Breast epithelium (tissue), 4 donors: ENCODE measurements around the gene MTMR12. TPM values are rescaled to one million over a fixed set of nuclear protein-coding genes. Genes with fewer than 3 reads are reported as not detected.

ENCODE experiments used
- DNase-seq, 2 donors: peaks; one replicate each; pipeline ENCODE4 v3.0.0-alpha.2; 2019; ENCODE audit warnings: low spot score in 2 of 2
- H3K27ac ChIP-seq, 2 donors: fragments of 200-600 bp; sonication (generic) in 1 of 2; one replicate each; pipeline ENCODE4 v1.5.1; 2016 to 2019; ENCODE audit warnings: mild to moderate bottlenecking in 1 of 2
- H3K27me3 ChIP-seq, 2 donors: fragments of 200-600 bp; sonication (generic) in 1 of 2; one replicate each; pipeline versions ENCODE4 v1.5.1 to v1.6.0; 2017 to 2019; ENCODE audit warnings: control low read depth in 1 of 2, mild to moderate bottlenecking in 1 of 2
- H3K36me3 ChIP-seq: fragments of 200-600 bp; one replicate; pipeline ENCODE4 v1.5.1; 2019
- H3K4me1 ChIP-seq, 2 donors: fragments of 200-600 bp; sonication (generic); one replicate each; pipeline ENCODE4 v1.5.1; 2016 to 2019; ENCODE audit warnings: control low read depth in 1 of 2
- H3K4me3 ChIP-seq, 3 donors: fragments of 200-600 bp; sonication (generic); 1 replicate in 2 of 3; 2 replicates in 1 of 3; pipeline ENCODE4 v1.5.1; 2016 to 2019; ENCODE audit warnings: mild to moderate bottlenecking in 3 of 3, moderate library complexity in 2 of 3
- H3K9me3 ChIP-seq, 2 donors: fragments of 200-600 bp; sonication (generic) in 1 of 2; one replicate each; pipeline ENCODE4 v1.5.1; 2016 to 2019; ENCODE audit warnings: control low read depth in 1 of 2
- POLR2A ChIP-seq: fragments of 450-650 bp; IDR thresholded peaks from one replicate; pipeline ENCODE4 v1.6.1; 2016; ENCODE audit warnings: antibody characterized with exemption, mild to moderate bottlenecking, moderate library complexity
- POLR2AphosphoS5 ChIP-seq, 3 donors: sonication (generic); formaldehyde crosslinking; IDR thresholded peaks; one replicate each; pipeline ENCODE4 v1.6.1; 2017; ENCODE audit warnings: antibody characterized with exemption in 3 of 3
- intact Hi-C: fragments of 100-400 bp; cut with DNase I; formaldehyde crosslinking; loops from one replicate; pipeline ENCODE4 v1.15.1; 2023; ENCODE audit warnings: low total_unique reads
- total RNA-seq, 3 donors: library from RNA; depleted of rRNA; stranded (reverse); fragments of >200 nt; gene quantifications; one replicate each; pipeline ENCODE4 v1.1.0, GENCODE V29; 2016
- TF ChIP-seq, protein P1 (sequence below), 3 donors: fragments of 450-650 bp; IDR thresholded peaks; one replicate each; pipeline ENCODE4 v1.5.1; 2016 to 2017; ENCODE audit warnings: antibody characterized with exemption in 3 of 3, mild to moderate bottlenecking in 3 of 3, moderate library complexity in 3 of 3

Gene MTMR12
- total RNA-seq = 10 to 100 TPM; 40.0 to 61.3 (median 43.0) TPM

GRCh38 chr5:32312595-32313332 is at the start of gene MTMR12:
TSS of gene MTMR12 (minus strand) at chr5:32312939. CDS start at chr5:32312838, 101 bp downstream.
- no peaks in the 10 kb centered on the region for H3K9me3 ChIP-seq
- no peaks in the 10 kb centered on the region for H3K27me3 ChIP-seq
- intact Hi-C loops = loop anchor here (5.0 to 10.0 kb wide), 2 partner anchors 35 to 78 kb away; no protein-coding TSS in a partner anchor
- DNase-seq = peak; percentile 99
- peak within 1 kb of the TSS; percentile 97 to 99 for H3K27ac ChIP-seq
- no peaks in the 10 kb centered on the region for H3K36me3 ChIP-seq
- H3K4me3 ChIP-seq = peak within 1 kb of the TSS; percentile 69 to 100 (median 94)
- H3K4me1 ChIP-seq = peaks cover 5 to 7% of the 10 kb centered on the region in 2 donors
- TF ChIP-seq, protein P1, sequence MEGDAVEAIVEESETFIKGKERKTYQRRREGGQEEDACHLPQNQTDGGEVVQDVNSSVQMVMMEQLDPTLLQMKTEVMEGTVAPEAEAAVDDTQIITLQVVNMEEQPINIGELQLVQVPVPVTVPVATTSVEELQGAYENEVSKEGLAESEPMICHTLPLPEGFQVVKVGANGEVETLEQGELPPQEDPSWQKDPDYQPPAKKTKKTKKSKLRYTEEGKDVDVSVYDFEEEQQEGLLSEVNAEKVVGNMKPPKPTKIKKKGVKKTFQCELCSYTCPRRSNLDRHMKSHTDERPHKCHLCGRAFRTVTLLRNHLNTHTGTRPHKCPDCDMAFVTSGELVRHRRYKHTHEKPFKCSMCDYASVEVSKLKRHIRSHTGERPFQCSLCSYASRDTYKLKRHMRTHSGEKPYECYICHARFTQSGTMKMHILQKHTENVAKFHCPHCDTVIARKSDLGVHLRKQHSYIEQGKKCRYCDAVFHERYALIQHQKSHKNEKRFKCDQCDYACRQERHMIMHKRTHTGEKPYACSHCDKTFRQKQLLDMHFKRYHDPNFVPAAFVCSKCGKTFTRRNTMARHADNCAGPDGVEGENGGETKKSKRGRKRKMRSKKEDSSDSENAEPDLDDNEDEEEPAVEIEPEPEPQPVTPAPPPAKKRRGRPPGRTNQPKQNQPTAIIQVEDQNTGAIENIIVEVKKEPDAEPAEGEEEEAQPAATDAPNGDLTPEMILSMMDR (IDR thresholded peaks at IDR 0.05) = no peak
- peak in 2 of 3 donors; percentile 44 to 69 for TF ChIP-seq POLR2AphosphoS5 (IDR thresholded peaks at IDR 0.05)

DNA sequence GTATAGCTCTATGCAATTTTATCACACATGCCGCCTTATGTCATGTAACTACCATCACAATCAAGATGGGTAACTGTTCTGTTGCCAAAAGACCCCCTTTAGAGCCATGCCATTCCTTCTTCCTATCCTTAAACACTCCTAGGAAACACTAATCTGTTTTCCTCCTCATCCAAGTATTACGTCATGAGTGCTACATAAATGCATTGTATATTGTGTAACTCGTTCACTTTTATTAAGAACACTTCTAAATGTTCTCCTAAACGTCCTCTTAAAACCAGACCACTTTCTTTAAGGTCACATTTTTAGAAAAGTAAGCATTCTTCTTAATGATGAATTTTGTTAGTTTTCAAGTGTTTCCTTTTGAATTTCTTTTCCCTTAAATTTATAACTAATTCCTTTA is 49.8 kb upstream of the MTMR12 start:
- TF ChIP-seq, protein P1 (IDR thresholded peaks at IDR 0.05) = no peak
- TF ChIP-seq POLR2A (no peak), POLR2AphosphoS5 (IDR thresholded peaks at IDR 0.05) (no peak)

GRCh38 chr5:32360906-32361305 is 48.2 kb upstream of the MTMR12 start:
- no peaks in the 10 kb centered on the region for H3K4me1 ChIP-seq
- no peaks in the 10 kb centered on the region for H3K27me3 ChIP-seq
- no peaks in the 10 kb centered on the region for H3K9me3 ChIP-seq
- no peak overlapping the region for H3K27ac ChIP-seq
- H3K36me3 ChIP-seq = no peaks in the 10 kb centered on the region
- H3K4me3 ChIP-seq = no peak overlapping the region
- no peak for TF ChIP-seq POLR2A
- TF ChIP-seq, protein P1 (IDR thresholded peaks at IDR 0.05) = no peak
- no peak for TF ChIP-seq POLR2AphosphoS5 (IDR thresholded peaks at IDR 0.05)
- intact Hi-C loops = no loop called here
- no peak for DNase-seq

More for the DNA sequence above, 49.8 kb upstream of the MTMR12 start:
- intact Hi-C loops = no loop called here
- no peak for DNase-seq
- H3K9me3 ChIP-seq = no peaks in the 10 kb centered on the region
- H3K27ac ChIP-seq = no peak overlapping the region
- H3K4me3 ChIP-seq = no peak overlapping the region
- H3K36me3 ChIP-seq = no peaks in the 10 kb centered on the region
- H3K4me1 ChIP-seq = no peaks in the 10 kb centered on the region
- H3K27me3 ChIP-seq = no peaks in the 10 kb centered on the region

GRCh38 chr5:32358611-32359010 is 45.9 kb upstream of the MTMR12 start:
- TF ChIP-seq, protein P1 (IDR thresholded peaks at IDR 0.05) = no peak
- TF ChIP-seq POLR2A (no peak), POLR2AphosphoS5 (IDR thresholded peaks at IDR 0.05) (no peak)
- Histone ChIP-seq H3K4me1 (no peaks in the 10 kb centered on the region), H3K27me3 (no peaks in the 10 kb centered on the region), H3K9me3 (no peaks in the 10 kb centered on the region), H3K4me3 (no peak overlapping the region), H3K36me3 (no peaks in the 10 kb centered on the region), H3K27ac (no peak overlapping the region)
- no peak for DNase-seq
- intact Hi-C loops = no loop called here

- no peaks in the 10 kb centered on the region for H3K4me1 ChIP-seq
- no peaks in the 10 kb centered on the region for H3K9me3 ChIP-seq
- no peak for DNase-seq
- no peaks in the 10 kb centered on the region for H3K36me3 ChIP-seq
- H3K27ac ChIP-seq = no peak overlapping the region
- no peak overlapping the region for H3K4me3 ChIP-seq
- TF ChIP-seq, protein P1 (IDR thresholded peaks at IDR 0.05) = no peak
- TF ChIP-seq POLR2A (no peak), POLR2AphosphoS5 (IDR thresholded peaks at IDR 0.05) (no peak)
- intact Hi-C loops = no loop called here
- H3K27me3 ChIP-seq = no peaks in the 10 kb centered on the region
Observed at GRCh38 chr5:32357658-32358057, 44.9 kb upstream of the MTMR12 start.
